HG03045 (cell line): ENCODE data around the gene EME1.
"Not testable (repeated sequence)": the region's sequence is repeated elsewhere in the genome, so short reads cannot be mapped to it uniquely, and the experiment has no call there.

Experiments
- ATAC-seq: cut with Tn5 transposase; IDR thresholded peaks from one replicate; pipeline ENCODE4 v1.9.1; 2021; ENCODE audit warnings: mild to moderate bottlenecking, moderate library complexity; ENCODE audit not compliant: unreplicated experiment

EME1 gene

GRCh38 chr17:50392621-50393020 is 19.6 kb downstream of the EME1 start:
- ATAC-seq: no peak

GRCh38 chr17:50393700-50394099 is 20.7 kb downstream of the EME1 start:
- ATAC-seq: no peak

GRCh38 chr17:50394711-50395110 is 21.7 kb downstream of the EME1 start:
- ATAC-seq: no peak

GRCh38 chr17:50396261-50397110 is 23.5 kb downstream of the EME1 start:
- ATAC-seq: no peak

- peak; percentile 97 for ATAC-seq
These were observed 24.3 kb downstream of the EME1 start, which contains the start of gene LRRC59 for GRCh38 chr17:50397111-50397918. Gene LRRC59, minus strand, starts transcription at chr17:50397523. Its CDS starts 206 bp downstream, at chr17:50397317.

- ATAC-seq: no peak
These were observed 24.9 kb downstream of the EME1 start for GRCh38 chr17:50397919-50398285.

GRCh38 chr17:50398672-50399071 is 25.6 kb downstream of the EME1 start:
- not testable (repeated sequence) for ATAC-seq

- ATAC-seq: not testable (repeated sequence)
These were observed 26.6 kb downstream of the EME1 start for GRCh38 chr17:50399591-50399990.

GRCh38 chr17:50405351-50405750 is 32.3 kb downstream of the EME1 start:
- not testable (repeated sequence) for ATAC-seq

GRCh38 chr17:50406578-50406977 is 33.5 kb downstream of the EME1 start:
- ATAC-seq: no peak

GRCh38 chr17:50407921-50408320 is 34.9 kb downstream of the EME1 start:
- ATAC-seq: no peak

GRCh38 chr17:50412188-50412732 is 39.2 kb downstream of the EME1 start:
- ATAC-seq: no peak

- no peak for ATAC-seq
These were observed 41.8 kb downstream of the EME1 start for GRCh38 chr17:50414808-50415207.

GRCh38 chr17:50419577-50419976 is 46.5 kb downstream of the EME1 start:
- ATAC-seq: not testable (repeated sequence)

- no peak for ATAC-seq
These were observed 47.5 kb downstream of the EME1 start for GRCh38 chr17:50420419-50421112.

GRCh38 chr17:50421308-50422051 is 48.5 kb downstream of the EME1 start:
- ATAC-seq: no peak

GRCh38 chr17:50422738-50423137 is 49.7 kb downstream of the EME1 start:
- no peak for ATAC-seq

- ATAC-seq: no peak
These were observed 50.6 kb downstream of the EME1 start for GRCh38 chr17:50423553-50424159.

- no peak for ATAC-seq
These were observed 51.4 kb downstream of the EME1 start for GRCh38 chr17:50424246-50424995.
